ENCODE measurements around the gene KCNE3. TPM values are rescaled to one million over a fixed set of nuclear protein-coding genes. Genes with fewer than 3 reads are reported as not detected.

Gene KCNE3
- total and polyA plus RNA-seq, 4 donors: 0.97 to 17.9 (median 8.2) TPM

- peaks cover 0 to 2% of the 10 kb centered on the region in 2 donors for H3K4me1 ChIP-seq (ENCODE audit: control insufficient read depth in 1 of 2, insufficient read depth in 2 of 2, low read length in 2 of 2)
- H3K4me3 ChIP-seq (ENCODE audit: low read length in 2 of 2): peak within 1 kb of the TSS; percentile 72 to 79
- no peaks in the 10 kb centered on the region for H3K9me3 ChIP-seq (ENCODE audit: control insufficient read depth, low read length)
- H3K36me3 ChIP-seq (ENCODE audit: control insufficient read depth in 1 of 2, insufficient read depth in 2 of 2, low read length in 1 of 2): no peaks in the 10 kb centered on the region
- peak; percentile 98 for DNase-seq
- H3K27me3 ChIP-seq (ENCODE audit: control insufficient read depth in 1 of 2, insufficient read depth in 2 of 2, low read length in 1 of 2): no peaks in the 10 kb centered on the region
- 0 to 1% methylated on average over 74 to 94 of the region's 94 CpGs for WGBS, 2 donors
- ATAC-seq (ENCODE audit: low FRiP score): peak; percentile 99
- H3K27ac ChIP-seq (ENCODE audit: low read depth in 1 of 2, low read length in 2 of 2): peak within 1 kb of the TSS; percentile 91 to 98
- intact Hi-C loops (cut with DNase I): loop anchor here in 1 of 2 donors (2.0 to 10.0 kb wide), 2 partner anchors 232 to 322 kb away; partner anchors contain the start of genes C2CD3 and PPME1
Observed at GRCh38 chr11:74492974-74493790, 25.8 kb upstream of the KCNE3 start, which contains the start of gene LIPT2. Gene LIPT2 (minus strand): TSS chr11:74493724. CDS start chr11:74493703, 21 bp downstream.

- ATAC-seq (ENCODE audit: low FRiP score): no peak
- H3K4me3 ChIP-seq (ENCODE audit: low read length in 2 of 2): no peak overlapping the region
- peaks cover 0 to 2% of the 10 kb centered on the region in 2 donors for H3K4me1 ChIP-seq (ENCODE audit: control insufficient read depth in 1 of 2, insufficient read depth in 2 of 2, low read length in 2 of 2)
- WGBS, 2 donors: 91 to 95% methylated on average over 11 of the region's 11 CpGs
- no peaks in the 10 kb centered on the region for H3K27me3 ChIP-seq (ENCODE audit: control insufficient read depth in 1 of 2, insufficient read depth in 2 of 2, low read length in 1 of 2)
- H3K27ac ChIP-seq (ENCODE audit: low read depth in 1 of 2, low read length in 2 of 2): no peak overlapping the region
- H3K36me3 ChIP-seq (ENCODE audit: control insufficient read depth in 1 of 2, insufficient read depth in 2 of 2, low read length in 1 of 2): no peaks in the 10 kb centered on the region
- no peak for DNase-seq
- intact Hi-C loops (cut with DNase I): loop anchor here in 1 of 2 donors (2.0 to 10.0 kb wide), 2 partner anchors 233 to 321 kb away; partner anchors contain the start of genes C2CD3 and PPME1
- peaks cover 2% of the 10 kb centered on the region for H3K9me3 ChIP-seq (ENCODE audit: control insufficient read depth, low read length)
Observed at GRCh38 chr11:74492084-74492483, 24.7 kb upstream of the KCNE3 start.

- ATAC-seq (ENCODE audit: low FRiP score) (no peak), DNase-seq (no peak)
- intact Hi-C loops (cut with DNase I): loop anchor here in 1 of 2 donors (10.0 kb wide), 1 partner anchor 234 kb away; no protein-coding TSS in a partner anchor
- no peaks in the 10 kb centered on the region for H3K36me3 ChIP-seq (ENCODE audit: control insufficient read depth in 1 of 2, insufficient read depth in 2 of 2, low read length in 1 of 2)
- WGBS, 2 donors: 87 to 90% methylated on average over 4 of the region's 4 CpGs
- peaks cover 2% of the 10 kb centered on the region for H3K9me3 ChIP-seq (ENCODE audit: control insufficient read depth, low read length)
- H3K4me3 ChIP-seq (ENCODE audit: low read length in 2 of 2): no peak overlapping the region
- H3K27ac ChIP-seq (ENCODE audit: low read depth in 1 of 2, low read length in 2 of 2): no peak overlapping the region
- H3K4me1 ChIP-seq (ENCODE audit: control insufficient read depth in 1 of 2, insufficient read depth in 2 of 2, low read length in 2 of 2): peaks cover 0 to 2% of the 10 kb centered on the region in 2 donors
- no peaks in the 10 kb centered on the region for H3K27me3 ChIP-seq (ENCODE audit: control insufficient read depth in 1 of 2, insufficient read depth in 2 of 2, low read length in 1 of 2)
Observed at GRCh38 chr11:74490941-74491340, 23.6 kb upstream of the KCNE3 start.

- intact Hi-C loops (cut with DNase I): no loop called here
- DNase-seq: peak in 1 of 2 donors; percentile 7
Observed at GRCh38 chr11:74487875-74488274, 20.5 kb upstream of the KCNE3 start.

GRCh38 chr11:74485868-74486267, 18.5 kb upstream of the KCNE3 start:
- WGBS, 2 donors: 89 to 92% methylated on average over 2 of the region's 2 CpGs
- DNase-seq: peak in 1 of 2 donors; percentile 13
- Histone ChIP-seq H3K4me3 (ENCODE audit: low read length in 2 of 2) (no peak overlapping the region), H3K9me3 (ENCODE audit: control insufficient read depth, low read length) (peaks cover 2% of the 10 kb centered on the region), H3K27me3 (ENCODE audit: control insufficient read depth in 1 of 2, insufficient read depth in 2 of 2, low read length in 1 of 2) (no peaks in the 10 kb centered on the region), H3K27ac (ENCODE audit: low read depth in 1 of 2, low read length in 2 of 2) (no peak overlapping the region), H3K4me1 (ENCODE audit: control insufficient read depth in 1 of 2, insufficient read depth in 2 of 2, low read length in 2 of 2) (no peaks in the 10 kb centered on the region), H3K36me3 (ENCODE audit: control insufficient read depth in 1 of 2, insufficient read depth in 2 of 2, low read length in 1 of 2) (no peaks in the 10 kb centered on the region)
- no peak for ATAC-seq (ENCODE audit: low FRiP score)
- intact Hi-C loops (cut with DNase I): no loop called here

More at GRCh38 chr11:74487875-74488274, 20.5 kb upstream of the KCNE3 start:
- Histone ChIP-seq H3K36me3 (ENCODE audit: control insufficient read depth in 1 of 2, insufficient read depth in 2 of 2, low read length in 1 of 2) (no peaks in the 10 kb centered on the region), H3K27ac (ENCODE audit: low read depth in 1 of 2, low read length in 2 of 2) (no peak overlapping the region), H3K4me1 (ENCODE audit: control insufficient read depth in 1 of 2, insufficient read depth in 2 of 2, low read length in 2 of 2) (no peaks in the 10 kb centered on the region), H3K27me3 (ENCODE audit: control insufficient read depth in 1 of 2, insufficient read depth in 2 of 2, low read length in 1 of 2) (no peaks in the 10 kb centered on the region), H3K9me3 (ENCODE audit: control insufficient read depth, low read length) (peaks cover 2% of the 10 kb centered on the region), H3K4me3 (ENCODE audit: low read length in 2 of 2) (no peak overlapping the region)
- WGBS, 2 donors: 72 to 74% methylated on average over 1 of the region's 1 CpG
- no peak for ATAC-seq (ENCODE audit: low FRiP score)

GRCh38 chr11:74480688-74481417, 13.5 kb upstream of the KCNE3 start:
- WGBS, 2 donors: 53 to 58% methylated on average over 3 of the region's 3 CpGs
- no peaks in the 10 kb centered on the region for H3K27me3 ChIP-seq (ENCODE audit: control insufficient read depth in 1 of 2, insufficient read depth in 2 of 2, low read length in 1 of 2)
- no peaks in the 10 kb centered on the region for H3K36me3 ChIP-seq (ENCODE audit: control insufficient read depth in 1 of 2, insufficient read depth in 2 of 2, low read length in 1 of 2)
- H3K27ac ChIP-seq (ENCODE audit: low read depth in 1 of 2, low read length in 2 of 2): no peak overlapping the region
- DNase-seq (no peak), ATAC-seq (ENCODE audit: low FRiP score) (no peak)
- no peaks in the 10 kb centered on the region for H3K4me1 ChIP-seq (ENCODE audit: control insufficient read depth in 1 of 2, insufficient read depth in 2 of 2, low read length in 2 of 2)
- no peaks in the 10 kb centered on the region for H3K9me3 ChIP-seq (ENCODE audit: control insufficient read depth, low read length)
- no peak overlapping the region for H3K4me3 ChIP-seq (ENCODE audit: low read length in 2 of 2)
- intact Hi-C loops (cut with DNase I): no loop called here

- no peak overlapping the region for H3K27ac ChIP-seq (ENCODE audit: low read depth in 1 of 2, low read length in 2 of 2)
- H3K4me3 ChIP-seq (ENCODE audit: low read length in 2 of 2): no peak overlapping the region
- no peaks in the 10 kb centered on the region for H3K36me3 ChIP-seq (ENCODE audit: control insufficient read depth in 1 of 2, insufficient read depth in 2 of 2, low read length in 1 of 2)
- intact Hi-C loops (cut with DNase I): no loop called here
- H3K27me3 ChIP-seq (ENCODE audit: control insufficient read depth in 1 of 2, insufficient read depth in 2 of 2, low read length in 1 of 2): no peaks in the 10 kb centered on the region
- DNase-seq (no peak), ATAC-seq (ENCODE audit: low FRiP score) (no peak)
- 58 to 71% methylated on average over 1 of the region's 1 CpG for WGBS, 2 donors
- H3K4me1 ChIP-seq (ENCODE audit: control insufficient read depth in 1 of 2, insufficient read depth in 2 of 2, low read length in 2 of 2): no peaks in the 10 kb centered on the region
- H3K9me3 ChIP-seq (ENCODE audit: control insufficient read depth, low read length): no peaks in the 10 kb centered on the region
Observed at GRCh38 chr11:74479732-74480123, 12.4 kb upstream of the KCNE3 start.

GRCh38 chr11:74478877-74479731, 11.8 kb upstream of the KCNE3 start:
- Histone ChIP-seq H3K4me1 (ENCODE audit: control insufficient read depth in 1 of 2, insufficient read depth in 2 of 2, low read length in 2 of 2) (no peaks in the 10 kb centered on the region), H3K4me3 (ENCODE audit: low read length in 2 of 2) (no peak overlapping the region), H3K27me3 (ENCODE audit: control insufficient read depth in 1 of 2, insufficient read depth in 2 of 2, low read length in 1 of 2) (no peaks in the 10 kb centered on the region), H3K27ac (ENCODE audit: low read depth in 1 of 2, low read length in 2 of 2) (no peak overlapping the region), H3K36me3 (ENCODE audit: control insufficient read depth in 1 of 2, insufficient read depth in 2 of 2, low read length in 1 of 2) (no peaks in the 10 kb centered on the region), H3K9me3 (ENCODE audit: control insufficient read depth, low read length) (no peaks in the 10 kb centered on the region)
- 77 to 80% methylated on average over 10 of the region's 10 CpGs for WGBS, 2 donors
- no peak for DNase-seq
- no peak for ATAC-seq (ENCODE audit: low FRiP score)
- intact Hi-C loops (cut with DNase I): no loop called here
